ENCODE results near the gene ALG3. TPM values are rescaled to one million over a fixed set of nuclear protein-coding genes. Genes with fewer than 3 reads are reported as not detected.
"Not testable (repeated sequence)": the region's sequence is repeated elsewhere in the genome, so short reads cannot be mapped to it uniquely, and the experiment has no call there.

ALG3 gene
- total RNA-seq, 1 donor from 2014 or later = 23.7 TPM

- Mint-ChIP-seq H3K27ac (no peak overlapping the region), H3K27me3 (ENCODE audit: insufficient read depth, low read depth) (peaks cover 18% of the 10 kb centered on the region), H3K4me1 (peaks cover 9% of the 10 kb centered on the region), H3K9me3 (no peaks in the 10 kb centered on the region), H3K4me3 (no peak overlapping the region), H3K36me3 (no peaks in the 10 kb centered on the region)
- Histone ChIP-seq H2AFZ (replicated peaks) (no peak overlapping the region), H3K27me3 (peaks cover 56% of the 10 kb centered on the region), H4K20me1 (ENCODE audit: low read depth) (no peaks in the 10 kb centered on the region), H3K4me1 (no peaks in the 10 kb centered on the region), H3K9ac (no peak overlapping the region), H3K79me2 (ENCODE audit: low read depth) (no peaks in the 10 kb centered on the region), H3K4me2 (no peak overlapping the region), H3K36me3 (no peaks in the 10 kb centered on the region), H3K4me3 (no peak overlapping the region), H3F3A (ENCODE audit: low read depth) (no peaks in the 10 kb centered on the region), H3K9me3 (ENCODE audit: low read depth) (no peaks in the 10 kb centered on the region), H3K27ac (no peak overlapping the region)
- DNase-seq (ENCODE audit: low spot score) = no peak
- TF ChIP-seq EZH2phosphoT487 (IDR thresholded peaks at IDR 0.05) (no peak), EZH2 (IDR thresholded peaks at IDR 0.05) (no peak), CTCF (IDR thresholded peaks at IDR 0.05) (no peak)
Observed at GRCh38 chr3:184272269-184272668, 23.5 kb upstream of the ALG3 start.

GRCh38 chr3:184267249-184267648, 18.5 kb upstream of the ALG3 start:
- not testable (repeated sequence) for H3K4me1 Mint-ChIP-seq; H3K36me3 ChIP-seq; H3K4me1 ChIP-seq; H3K27ac Mint-ChIP-seq; H3K4me3 ChIP-seq; H3K4me2 ChIP-seq; H2AFZ ChIP-seq (replicated peaks); H3K27ac ChIP-seq; H3K79me2 ChIP-seq (ENCODE audit: low read depth); H3K9me3 Mint-ChIP-seq; H3K9me3 ChIP-seq (ENCODE audit: low read depth); H3F3A ChIP-seq (ENCODE audit: low read depth); H3K36me3 Mint-ChIP-seq; H3K9ac ChIP-seq; H3K4me3 Mint-ChIP-seq; DNase-seq (ENCODE audit: low spot score)
- H3K27me3 Mint-ChIP-seq (ENCODE audit: insufficient read depth, low read depth) = peaks cover 19% of the 10 kb centered on the region
- H4K20me1 ChIP-seq (ENCODE audit: low read depth) = peaks cover 11% of the 10 kb centered on the region
- peaks cover 46% of the 10 kb centered on the region for H3K27me3 ChIP-seq

DNA sequence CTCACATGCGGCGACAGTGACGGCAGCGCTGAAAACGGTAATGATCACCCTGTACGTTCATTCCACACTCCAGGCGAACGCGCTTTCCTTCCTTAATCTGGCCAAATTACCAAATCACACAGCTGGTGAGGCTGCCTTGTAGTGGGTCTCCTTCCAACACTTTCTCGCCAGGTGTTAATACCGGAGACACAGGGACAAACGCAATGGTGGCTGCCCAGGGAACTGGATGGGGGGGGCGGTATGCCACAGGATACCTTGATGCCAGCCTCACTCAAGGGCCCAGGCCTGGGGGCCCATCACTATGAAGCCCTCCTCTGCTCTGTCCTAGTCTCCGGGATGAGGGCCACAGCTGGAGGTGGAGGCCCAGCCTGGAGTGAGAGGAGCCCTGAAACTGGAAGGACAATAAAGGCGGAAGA, 14.0 kb upstream of the ALG3 start:
- Histone ChIP-seq H3K79me2 (ENCODE audit: low read depth) (no peaks in the 10 kb centered on the region), H3K4me3 (peak overlapping the region; percentile 75), H3K27me3 (peaks cover 80% of the 10 kb centered on the region), H3K4me1 (peaks cover 12% of the 10 kb centered on the region), H3K9ac (no peak overlapping the region), H2AFZ (replicated peaks) (peak overlapping the region; percentile 35), H3F3A (ENCODE audit: low read depth) (peaks cover 31% of the 10 kb centered on the region), H3K9me3 (ENCODE audit: low read depth) (no peaks in the 10 kb centered on the region), H3K36me3 (no peaks in the 10 kb centered on the region), H3K27ac (no peak overlapping the region), H4K20me1 (ENCODE audit: low read depth) (peaks cover 44% of the 10 kb centered on the region), H3K4me2 (peak overlapping the region; percentile 99)
- peak; percentile 43 for DNase-seq (ENCODE audit: low spot score)
- peak; percentile 60 for TF ChIP-seq EZH2phosphoT487 (IDR thresholded peaks at IDR 0.05)
- TF ChIP-seq EZH2 (IDR thresholded peaks at IDR 0.05) = peak; percentile 64
- TF ChIP-seq CTCF (IDR thresholded peaks at IDR 0.05) = no peak
- Mint-ChIP-seq H3K4me1 (peaks cover 21% of the 10 kb centered on the region), H3K36me3 (no peaks in the 10 kb centered on the region), H3K27ac (no peak overlapping the region), H3K4me3 (peak overlapping the region; percentile 88), H3K27me3 (ENCODE audit: insufficient read depth, low read depth) (peaks cover 37% of the 10 kb centered on the region), H3K9me3 (peaks cover 3% of the 10 kb centered on the region)

DNA sequence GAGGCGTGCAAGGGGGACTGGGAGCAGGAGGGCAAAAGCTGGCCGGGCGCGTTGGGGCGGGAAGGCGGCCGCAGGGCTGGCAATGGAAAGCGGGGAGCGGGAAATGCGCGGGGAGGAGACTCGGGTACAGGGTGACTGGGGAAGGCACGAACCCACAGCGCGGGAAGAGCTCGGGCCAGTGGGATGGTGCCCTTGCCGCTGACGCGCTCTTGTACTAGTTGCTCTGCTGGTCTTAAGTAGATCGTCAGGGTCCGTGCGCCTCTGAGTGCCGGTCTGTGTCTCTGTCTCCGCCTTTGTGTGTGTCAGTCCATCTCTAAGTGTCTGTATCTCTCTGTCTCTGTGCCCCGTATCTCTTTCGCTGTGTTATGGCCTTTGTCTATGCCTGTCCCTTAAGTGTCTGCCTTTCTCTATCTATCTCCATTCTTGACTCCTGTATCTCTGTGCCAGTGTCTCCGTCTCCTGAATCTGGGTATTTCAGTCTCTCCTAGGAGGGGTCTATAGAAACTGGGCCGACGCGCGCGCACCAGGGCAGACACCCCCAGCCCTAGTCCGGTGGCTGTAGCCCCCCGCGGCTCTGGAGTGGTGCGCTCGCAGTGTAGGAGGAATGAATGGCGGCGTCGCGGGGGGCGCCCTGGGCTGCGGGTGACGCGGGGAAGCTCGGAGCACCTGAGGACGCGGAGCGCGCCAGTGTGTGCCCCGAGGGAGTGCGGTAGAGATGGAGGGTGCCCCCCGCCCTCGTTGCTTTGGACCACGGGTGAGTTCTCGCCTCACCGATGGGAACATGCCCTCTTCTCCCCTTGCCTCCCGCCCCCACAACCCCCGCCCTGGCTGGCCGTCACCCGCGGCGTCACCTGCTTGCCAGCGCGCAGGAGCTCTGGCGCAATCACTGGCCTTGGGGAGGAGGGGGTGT, 13.3 kb upstream of the ALG3 start:
- H3K9me3 Mint-ChIP-seq = peaks cover 2% of the 10 kb centered on the region
- H3K9ac ChIP-seq = no peak overlapping the region
- DNase-seq (ENCODE audit: low spot score) = peak; percentile 49

More for the DNA sequence above, 13.3 kb upstream of the ALG3 start:
- H2AFZ ChIP-seq (replicated peaks) = peak overlapping the region; percentile 35
- peak overlapping the region; percentile 88 for H3K4me3 Mint-ChIP-seq
- peaks cover 38% of the 10 kb centered on the region for H3K27me3 Mint-ChIP-seq (ENCODE audit: insufficient read depth, low read depth)
- no peak overlapping the region for H3K27ac Mint-ChIP-seq
- H4K20me1 ChIP-seq (ENCODE audit: low read depth) = peaks cover 50% of the 10 kb centered on the region
- no peaks in the 10 kb centered on the region for H3K79me2 ChIP-seq (ENCODE audit: low read depth)
- no peaks in the 10 kb centered on the region for H3K9me3 ChIP-seq (ENCODE audit: low read depth)
- H3K27me3 ChIP-seq = peaks cover 80% of the 10 kb centered on the region
- no peak overlapping the region for H3K27ac ChIP-seq
- H3F3A ChIP-seq (ENCODE audit: low read depth) = peaks cover 31% of the 10 kb centered on the region
- peaks cover 12% of the 10 kb centered on the region for H3K4me1 ChIP-seq
- peaks cover 21% of the 10 kb centered on the region for H3K4me1 Mint-ChIP-seq
- H3K4me2 ChIP-seq = peak overlapping the region; percentile 99
- H3K36me3 Mint-ChIP-seq = no peaks in the 10 kb centered on the region
- H3K36me3 ChIP-seq = no peaks in the 10 kb centered on the region
- H3K4me3 ChIP-seq = peak overlapping the region; percentile 75
- TF ChIP-seq CTCF (IDR thresholded peaks at IDR 0.05) = no peak
- TF ChIP-seq EZH2 (IDR thresholded peaks at IDR 0.05) = peak; percentile 77
- peak; percentile 71 for TF ChIP-seq EZH2phosphoT487 (IDR thresholded peaks at IDR 0.05)
